GM23338 (cell line): Measurements from ENCODE around the gene TNFSF12. TPM values are rescaled to one million over a fixed set of nuclear protein-coding genes. Genes with fewer than 3 reads are reported as not detected.

Source experiments
- ATAC-seq: fragments of 200-7000 bp; cut with Tn5 transposase; 3 replicates; pipeline ENCODE4 v1.9.1; 2020
- DNase-seq: peaks from one replicate; pipeline ENCODE4 v3.0.0-alpha.2; 2015; ENCODE audit warnings: low spot score
- H2AFZ ChIP-seq: fragments of 200-600 bp; sonication (generic); 2 replicates; pipeline ENCODE4 v1.8.0; 2016; ENCODE audit warnings: antibody characterized with exemption, mild to moderate bottlenecking, moderate library complexity
- H3F3A ChIP-seq: fragments of 200-600 bp; sonication (generic); replicated peaks from 2 replicates; pipeline ENCODE4 v1.8.0; 2017; ENCODE audit warnings: antibody characterized with exemption, mixed run types, low read depth
- H3K27ac ChIP-seq: fragments of 200-600 bp; sonication (generic); 2 replicates; pipeline ENCODE4 v1.6.1; 2016; ENCODE audit warnings: low read depth
- H3K27me3 ChIP-seq: fragments of 200-600 bp; sonication (generic); 2 replicates; pipeline ENCODE4 v1.8.0; 2016; ENCODE audit warnings: mild to moderate bottlenecking, mixed run types, moderate library complexity; ENCODE audit not compliant: insufficient read depth
- H3K36me3 ChIP-seq: fragments of 200-600 bp; sonication (generic); 2 replicates; pipeline ENCODE4 v1.8.0; 2016; ENCODE audit warnings: mild to moderate bottlenecking; ENCODE audit not compliant: insufficient read depth
- H3K4me1 ChIP-seq: fragments of 200-600 bp; sonication (generic); 2 replicates; pipeline ENCODE4 v1.8.0; 2016; ENCODE audit warnings: mild to moderate bottlenecking, moderate library complexity; ENCODE audit not compliant: insufficient read depth
- H3K4me2 ChIP-seq: fragments of 200-600 bp; sonication (generic); 2 replicates; pipeline ENCODE4 v1.7.1; 2017; ENCODE audit warnings: mixed run types
- H3K4me3 ChIP-seq: fragments of 200-600 bp; sonication (generic); 2 replicates; pipeline ENCODE4 v1.6.1; 2016; ENCODE audit warnings: mixed run types
- H3K79me2 ChIP-seq: fragments of 200-600 bp; sonication (generic); replicated peaks from 2 replicates; pipeline ENCODE4 v1.8.0; 2017; ENCODE audit warnings: mild to moderate bottlenecking; ENCODE audit not compliant: insufficient read depth
- H3K9me2 ChIP-seq: fragments of 200-600 bp; sonication (generic); 2 replicates; pipeline ENCODE4 v1.8.0; 2017; ENCODE audit not compliant: insufficient read depth
- H4K20me1 ChIP-seq: fragments of 200-600 bp; sonication (generic); replicated peaks from 2 replicates; pipeline ENCODE4 v1.8.0; 2017; ENCODE audit warnings: mild to moderate bottlenecking; ENCODE audit not compliant: insufficient read depth
- H3K27ac Mint-ChIP-seq: 2 replicates; pipeline ENCODE4 v1.8.0; 2020; ENCODE audit warnings: inconsistent platforms, mild to moderate bottlenecking, moderate library complexity, mixed read lengths
- H3K27me3 Mint-ChIP-seq: 3 replicates; pipeline ENCODE4 v1.8.0; 2022; ENCODE audit warnings: low read depth, mild to moderate bottlenecking, moderate library complexity, mixed read lengths, inconsistent platforms; ENCODE audit not compliant: insufficient read depth, poor library complexity
- H3K36me3 Mint-ChIP-seq: 3 replicates; pipeline ENCODE4 v1.8.0; 2021; ENCODE audit warnings: low read depth, mild to moderate bottlenecking, inconsistent platforms, moderate library complexity, mixed read lengths
- H3K4me1 Mint-ChIP-seq: 3 replicates; pipeline ENCODE4 v1.8.0; 2020; ENCODE audit warnings: mild to moderate bottlenecking, inconsistent platforms, mixed read lengths
- H3K4me3 Mint-ChIP-seq: 3 replicates; pipeline ENCODE4 v1.8.0; 2021; ENCODE audit warnings: moderate library complexity, mild to moderate bottlenecking, inconsistent platforms, mixed read lengths
- H3K9me3 Mint-ChIP-seq: 3 replicates; pipeline ENCODE4 v1.8.0; 2020; ENCODE audit warnings: moderate library complexity, mild to moderate bottlenecking, inconsistent platforms, mixed read lengths
- CREB1 ChIP-seq: fragments of 250-450 bp; sonication (Bioruptor Pico); IDR thresholded peaks from 2 replicates; pipeline ENCODE4 v1.5.0; 2020; ENCODE audit warnings: low read depth, mild to moderate bottlenecking, moderate library complexity
- EZH2 ChIP-seq: fragments of 200-600 bp; sonication (generic); IDR thresholded peaks from one replicate; pipeline ENCODE4 v1.8.0; 2017; ENCODE audit warnings: antibody characterized with exemption, mild to moderate bottlenecking, low read depth; ENCODE audit not compliant: unreplicated experiment
- EZH2phosphoT487 ChIP-seq: fragments of 200-600 bp; sonication (generic); IDR thresholded peaks from one replicate; pipeline ENCODE4 v1.8.1; 2018; ENCODE audit warnings: antibody characterized with exemption; ENCODE audit not compliant: unreplicated experiment
- JUNB ChIP-seq: IDR thresholded peaks from one replicate; pipeline ENCODE4 v1.6.1; 2016; ENCODE audit warnings: antibody characterized with exemption; ENCODE audit not compliant: unreplicated experiment
- NANOG ChIP-seq: IDR thresholded peaks from 2 replicates; pipeline ENCODE4 v1.6.1; 2016; ENCODE audit warnings: antibody characterized with exemption, borderline replicate concordance
- POLR2AphosphoS5 ChIP-seq: IDR thresholded peaks from 2 replicates; pipeline ENCODE4 v1.6.1; 2016; ENCODE audit warnings: antibody characterized with exemption, low read depth
- STAT1 ChIP-seq: IDR thresholded peaks from one replicate; pipeline ENCODE4 v1.6.1; 2016; ENCODE audit warnings: antibody characterized with exemption; ENCODE audit not compliant: unreplicated experiment
- ZNF114 ChIP-seq: fragments of 250-450 bp; sonication (Bioruptor Pico); IDR thresholded peaks from 2 replicates; pipeline ENCODE4 v1.5.0; 2020; ENCODE audit warnings: mild to moderate bottlenecking, moderate library complexity
- ZNF331 ChIP-seq: fragments of 250-450 bp; sonication (Bioruptor Pico); IDR thresholded peaks from 2 replicates; pipeline ENCODE4 v1.5.0; 2020; ENCODE audit warnings: low read depth, mild to moderate bottlenecking, moderate library complexity
- polyA plus RNA-seq: library from polyadenylated mRNA; unstranded; fragments of >200 nt; fragmentation: Nextera tagmentation; extraction: Ambion mirVana; gene quantifications from 2 replicates; pipeline ENCODE4 v1.2.1, GENCODE V29; 2016
- total RNA-seq: library from RNA; depleted of rRNA; stranded (reverse); fragments of >200 nt; shearing (Covaris generic); gene quantifications from 2 replicates; pipeline ENCODE4 v1.2.3, GENCODE V29; 2014
- TF ChIP-seq, protein P1 (sequence below): IDR thresholded peaks from one replicate; pipeline ENCODE4 v1.6.1; 2018; ENCODE audit warnings: antibody characterized with exemption; ENCODE audit not compliant: unreplicated experiment
- TF ChIP-seq, protein P2 (sequence below), 2 experiments: fragments of 200-600 bp in 1 of 2; sonication (generic) in 1 of 2; conservative IDR thresholded peaks; 2 replicates each; pipeline versions ENCODE4 v1.5.1 to v1.6.1; 2016 to 2017; ENCODE audit warnings: antibody characterized with exemption in 2 of 2, low read depth in 2 of 2, mild to moderate bottlenecking in 2 of 2, moderate library complexity in 1 of 2
- TF ChIP-seq, protein P3 (sequence below): IDR thresholded peaks from 2 replicates; pipeline ENCODE4 v1.6.1; 2016; ENCODE audit warnings: antibody characterized with exemption

TNFSF12 gene
- total and polyA plus RNA-seq, 2 experiments from 2014 or later: 3.5 to 6.0 TPM

DNA sequence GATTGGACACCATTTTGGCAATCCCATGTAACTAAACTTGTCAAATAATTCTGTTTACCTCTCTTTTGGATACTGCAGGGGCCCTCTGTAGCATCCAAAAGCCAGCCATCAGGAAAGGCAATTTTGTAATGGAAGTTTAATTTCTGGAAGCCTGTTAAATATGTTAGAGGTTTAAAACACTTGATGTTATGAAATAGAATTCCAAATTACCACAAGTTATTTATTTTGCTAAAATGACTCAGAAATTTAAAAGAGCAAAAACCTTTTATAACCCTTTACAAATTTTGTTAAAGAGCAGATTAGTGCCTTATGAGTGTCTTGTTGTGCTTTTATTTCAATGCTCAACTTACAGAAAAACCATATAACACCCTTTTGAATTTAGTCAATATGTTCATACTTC, 20.0 kb upstream of the TNFSF12 start:
- H3K27me3 Mint-ChIP-seq: peaks cover 2% of the 10 kb centered on the region
- no peak for TF ChIP-seq EZH2phosphoT487
- no peaks in the 10 kb centered on the region for H3K4me1 ChIP-seq
- no peak overlapping the region for H2AFZ ChIP-seq
- no peaks in the 10 kb centered on the region for H3F3A ChIP-seq
- no peaks in the 10 kb centered on the region for H3K79me2 ChIP-seq
- H3K9me3 Mint-ChIP-seq: peaks cover 50% of the 10 kb centered on the region
- H3K36me3 ChIP-seq: no peaks in the 10 kb centered on the region
- ATAC-seq: no peak
- no peaks in the 10 kb centered on the region for H4K20me1 ChIP-seq
- H3K27ac ChIP-seq: no peak overlapping the region
- H3K27me3 ChIP-seq: no peaks in the 10 kb centered on the region
- H3K4me3 Mint-ChIP-seq: no peak overlapping the region
- H3K4me3 ChIP-seq: no peak overlapping the region
- H3K9me2 ChIP-seq: no peaks in the 10 kb centered on the region
- H3K27ac Mint-ChIP-seq: no peak overlapping the region
- H3K4me2 ChIP-seq: no peak overlapping the region
- H3K4me1 Mint-ChIP-seq: no peaks in the 10 kb centered on the region
- H3K36me3 Mint-ChIP-seq: peaks cover 13% of the 10 kb centered on the region; the same call in 2 of the 3 replicates
- DNase-seq: no peak

DNA sequence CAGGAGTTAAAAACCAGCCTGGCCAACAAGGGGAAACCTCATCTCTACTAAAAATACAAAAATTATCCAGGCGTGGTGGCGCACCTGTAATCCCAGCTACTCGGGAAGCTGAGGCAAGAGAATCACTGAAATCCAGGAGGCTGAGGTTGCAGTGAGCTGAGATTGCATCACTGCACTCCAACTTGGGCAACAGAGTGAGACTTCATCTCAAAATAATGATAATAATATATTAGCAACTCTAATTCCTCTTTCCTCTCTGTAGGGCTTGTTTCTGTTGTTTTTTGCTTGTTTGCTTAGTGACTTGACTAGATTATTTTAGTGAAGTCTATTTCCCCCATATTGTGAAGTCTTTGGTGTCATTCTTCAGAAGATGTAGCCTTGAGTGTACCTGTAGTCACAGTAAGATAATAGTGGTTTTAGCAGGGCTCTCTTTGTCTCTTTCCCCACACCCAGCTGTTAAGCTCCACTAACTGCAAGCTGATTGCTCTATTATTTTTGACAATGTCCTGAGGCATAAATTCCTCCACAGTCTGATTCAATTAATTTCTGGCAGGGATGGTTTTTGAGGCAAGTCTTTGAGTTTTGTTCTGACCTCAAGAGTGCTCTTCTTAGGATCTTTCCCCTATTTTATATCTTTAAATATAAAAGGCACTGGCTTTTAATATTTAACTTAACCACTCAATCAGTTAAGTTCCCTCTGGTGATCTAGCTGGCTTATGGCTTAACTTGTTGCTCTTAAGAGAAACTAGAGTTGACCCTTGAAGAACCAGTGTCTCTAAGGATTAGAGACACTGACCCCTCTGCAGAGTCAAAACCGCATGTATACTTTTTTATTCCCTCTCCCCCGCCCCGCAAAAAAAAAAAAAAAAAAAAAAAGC, 18.6 kb upstream of the TNFSF12 start:
- H2AFZ ChIP-seq: no peak overlapping the region
- DNase-seq (no peak), ATAC-seq (no peak)
- H3F3A ChIP-seq: no peaks in the 10 kb centered on the region
- H3K36me3 Mint-ChIP-seq: peaks cover 13% of the 10 kb centered on the region; the same call in 2 of the 3 replicates
- no peak overlapping the region for H3K4me2 ChIP-seq
- H4K20me1 ChIP-seq: no peaks in the 10 kb centered on the region
- no peak overlapping the region; the same call in 2 of the 3 replicates for H3K4me3 Mint-ChIP-seq
- no peaks in the 10 kb centered on the region for H3K4me1 Mint-ChIP-seq
- H3K36me3 ChIP-seq: no peaks in the 10 kb centered on the region
- peaks cover 4% of the 10 kb centered on the region for H3K27me3 Mint-ChIP-seq
- no peaks in the 10 kb centered on the region for H3K4me1 ChIP-seq
- no peaks in the 10 kb centered on the region for H3K9me2 ChIP-seq
- H3K27ac Mint-ChIP-seq: no peak overlapping the region
- H3K79me2 ChIP-seq: no peaks in the 10 kb centered on the region
- peaks cover 49% of the 10 kb centered on the region for H3K9me3 Mint-ChIP-seq
- H3K27me3 ChIP-seq: no peaks in the 10 kb centered on the region
- no peak overlapping the region for H3K27ac ChIP-seq
- no peak overlapping the region for H3K4me3 ChIP-seq
- TF ChIP-seq ZNF114 (no peak), NANOG (no peak), STAT1 (no peak), JUNB (no peak), EZH2 (no peak), POLR2AphosphoS5 (no peak), ZNF331 (CRISPR knock-in tag) (no peak), CREB1 (no peak), EZH2phosphoT487 (no peak)
- TF ChIP-seq, protein P1, sequence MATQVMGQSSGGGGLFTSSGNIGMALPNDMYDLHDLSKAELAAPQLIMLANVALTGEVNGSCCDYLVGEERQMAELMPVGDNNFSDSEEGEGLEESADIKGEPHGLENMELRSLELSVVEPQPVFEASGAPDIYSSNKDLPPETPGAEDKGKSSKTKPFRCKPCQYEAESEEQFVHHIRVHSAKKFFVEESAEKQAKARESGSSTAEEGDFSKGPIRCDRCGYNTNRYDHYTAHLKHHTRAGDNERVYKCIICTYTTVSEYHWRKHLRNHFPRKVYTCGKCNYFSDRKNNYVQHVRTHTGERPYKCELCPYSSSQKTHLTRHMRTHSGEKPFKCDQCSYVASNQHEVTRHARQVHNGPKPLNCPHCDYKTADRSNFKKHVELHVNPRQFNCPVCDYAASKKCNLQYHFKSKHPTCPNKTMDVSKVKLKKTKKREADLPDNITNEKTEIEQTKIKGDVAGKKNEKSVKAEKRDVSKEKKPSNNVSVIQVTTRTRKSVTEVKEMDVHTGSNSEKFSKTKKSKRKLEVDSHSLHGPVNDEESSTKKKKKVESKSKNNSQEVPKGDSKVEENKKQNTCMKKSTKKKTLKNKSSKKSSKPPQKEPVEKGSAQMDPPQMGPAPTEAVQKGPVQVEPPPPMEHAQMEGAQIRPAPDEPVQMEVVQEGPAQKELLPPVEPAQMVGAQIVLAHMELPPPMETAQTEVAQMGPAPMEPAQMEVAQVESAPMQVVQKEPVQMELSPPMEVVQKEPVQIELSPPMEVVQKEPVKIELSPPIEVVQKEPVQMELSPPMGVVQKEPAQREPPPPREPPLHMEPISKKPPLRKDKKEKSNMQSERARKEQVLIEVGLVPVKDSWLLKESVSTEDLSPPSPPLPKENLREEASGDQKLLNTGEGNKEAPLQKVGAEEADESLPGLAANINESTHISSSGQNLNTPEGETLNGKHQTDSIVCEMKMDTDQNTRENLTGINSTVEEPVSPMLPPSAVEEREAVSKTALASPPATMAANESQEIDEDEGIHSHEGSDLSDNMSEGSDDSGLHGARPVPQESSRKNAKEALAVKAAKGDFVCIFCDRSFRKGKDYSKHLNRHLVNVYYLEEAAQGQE: no peak
- TF ChIP-seq, protein P2, sequence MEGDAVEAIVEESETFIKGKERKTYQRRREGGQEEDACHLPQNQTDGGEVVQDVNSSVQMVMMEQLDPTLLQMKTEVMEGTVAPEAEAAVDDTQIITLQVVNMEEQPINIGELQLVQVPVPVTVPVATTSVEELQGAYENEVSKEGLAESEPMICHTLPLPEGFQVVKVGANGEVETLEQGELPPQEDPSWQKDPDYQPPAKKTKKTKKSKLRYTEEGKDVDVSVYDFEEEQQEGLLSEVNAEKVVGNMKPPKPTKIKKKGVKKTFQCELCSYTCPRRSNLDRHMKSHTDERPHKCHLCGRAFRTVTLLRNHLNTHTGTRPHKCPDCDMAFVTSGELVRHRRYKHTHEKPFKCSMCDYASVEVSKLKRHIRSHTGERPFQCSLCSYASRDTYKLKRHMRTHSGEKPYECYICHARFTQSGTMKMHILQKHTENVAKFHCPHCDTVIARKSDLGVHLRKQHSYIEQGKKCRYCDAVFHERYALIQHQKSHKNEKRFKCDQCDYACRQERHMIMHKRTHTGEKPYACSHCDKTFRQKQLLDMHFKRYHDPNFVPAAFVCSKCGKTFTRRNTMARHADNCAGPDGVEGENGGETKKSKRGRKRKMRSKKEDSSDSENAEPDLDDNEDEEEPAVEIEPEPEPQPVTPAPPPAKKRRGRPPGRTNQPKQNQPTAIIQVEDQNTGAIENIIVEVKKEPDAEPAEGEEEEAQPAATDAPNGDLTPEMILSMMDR (conservative IDR thresholded peaks at IDR 0.05; ENCODE audit: low read depth in 2 of 2): no peak
- TF ChIP-seq, protein P3, sequence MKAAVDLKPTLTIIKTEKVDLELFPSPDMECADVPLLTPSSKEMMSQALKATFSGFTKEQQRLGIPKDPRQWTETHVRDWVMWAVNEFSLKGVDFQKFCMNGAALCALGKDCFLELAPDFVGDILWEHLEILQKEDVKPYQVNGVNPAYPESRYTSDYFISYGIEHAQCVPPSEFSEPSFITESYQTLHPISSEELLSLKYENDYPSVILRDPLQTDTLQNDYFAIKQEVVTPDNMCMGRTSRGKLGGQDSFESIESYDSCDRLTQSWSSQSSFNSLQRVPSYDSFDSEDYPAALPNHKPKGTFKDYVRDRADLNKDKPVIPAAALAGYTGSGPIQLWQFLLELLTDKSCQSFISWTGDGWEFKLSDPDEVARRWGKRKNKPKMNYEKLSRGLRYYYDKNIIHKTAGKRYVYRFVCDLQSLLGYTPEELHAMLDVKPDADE: no peak
